Stimulated activated CD8-positive, alpha-beta memory T cell treated with anti-CD3 and anti-CD28 coated beads, Interleukin-4, amount 100 ng/mL, for 1 hour (primary cell): Measurements from ENCODE around the gene RBFA.
A peak's percentile ranks its signal among the peaks of the same experiment; 100 is the strongest.

Source experiments
- DNase-seq, 2 donors: peaks; one replicate each; pipeline ENCODE4 v3.0.0-alpha.2; 2020; ENCODE audit warnings: low read depth in 2 of 2, low spot score in 1 of 2

Gene RBFA

DNA sequence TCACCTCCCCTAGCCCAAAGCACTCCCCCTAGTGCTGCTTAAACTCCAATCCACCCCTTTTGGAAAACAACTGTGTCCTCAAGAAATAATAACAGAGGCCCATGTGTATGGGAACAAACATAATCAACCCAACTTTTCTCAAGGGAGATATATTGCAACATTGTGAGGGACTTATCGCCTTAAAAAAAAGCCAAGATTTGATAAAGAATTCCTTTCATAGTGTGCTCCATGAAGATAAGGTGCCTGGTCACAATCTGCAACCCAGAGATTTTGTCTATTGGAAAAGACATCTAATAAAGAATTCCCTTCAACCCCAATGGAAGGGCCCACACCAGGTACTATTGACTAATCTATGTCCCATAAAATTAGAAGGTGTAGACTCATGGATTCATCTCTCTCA, 4.5 kb upstream of the RBFA start:
- DNase-seq = no peak

DNA sequence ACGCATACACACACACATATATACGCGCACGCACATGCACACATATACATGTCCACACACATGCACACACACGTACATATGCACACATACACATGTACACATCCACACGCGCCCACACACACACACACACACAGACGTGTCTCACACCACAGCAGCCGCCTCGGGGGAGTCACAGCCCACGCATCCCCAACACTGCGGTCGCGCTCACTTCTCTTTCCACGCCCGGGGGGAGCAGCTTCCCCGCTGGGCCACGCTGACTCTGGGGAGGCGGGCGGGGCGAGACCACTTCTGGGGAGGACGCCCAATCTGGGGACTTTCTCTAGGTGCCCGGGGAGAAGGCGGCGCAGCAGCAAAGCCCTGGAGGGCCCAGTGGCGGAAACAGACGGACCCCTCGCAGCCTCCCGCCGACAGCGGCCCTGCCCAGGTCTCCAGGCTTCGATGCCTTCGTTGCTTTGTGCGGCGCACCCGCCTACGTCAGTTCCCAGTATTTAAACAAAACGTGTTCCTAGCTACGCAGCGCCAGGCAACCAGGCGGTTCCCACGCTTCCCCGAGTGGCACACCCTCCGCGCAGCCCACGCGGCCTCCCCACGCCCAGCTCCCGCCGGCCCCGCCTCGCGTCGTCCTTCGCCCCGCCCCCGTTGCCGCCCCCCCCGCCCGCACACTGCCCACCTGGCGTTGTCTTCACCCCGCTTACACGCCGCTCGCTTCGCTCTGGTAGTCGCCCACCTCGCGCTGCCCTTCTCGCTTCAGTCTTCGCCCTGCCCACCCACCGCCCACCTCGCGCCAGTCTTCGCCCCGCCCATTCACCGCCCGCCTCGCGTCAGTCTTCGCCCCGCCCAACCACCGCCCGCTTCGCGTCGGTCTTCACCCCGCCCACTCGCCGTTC, 810 bp upstream of the RBFA start:
- peak; percentile 27 to 55 for DNase-seq

DNA sequence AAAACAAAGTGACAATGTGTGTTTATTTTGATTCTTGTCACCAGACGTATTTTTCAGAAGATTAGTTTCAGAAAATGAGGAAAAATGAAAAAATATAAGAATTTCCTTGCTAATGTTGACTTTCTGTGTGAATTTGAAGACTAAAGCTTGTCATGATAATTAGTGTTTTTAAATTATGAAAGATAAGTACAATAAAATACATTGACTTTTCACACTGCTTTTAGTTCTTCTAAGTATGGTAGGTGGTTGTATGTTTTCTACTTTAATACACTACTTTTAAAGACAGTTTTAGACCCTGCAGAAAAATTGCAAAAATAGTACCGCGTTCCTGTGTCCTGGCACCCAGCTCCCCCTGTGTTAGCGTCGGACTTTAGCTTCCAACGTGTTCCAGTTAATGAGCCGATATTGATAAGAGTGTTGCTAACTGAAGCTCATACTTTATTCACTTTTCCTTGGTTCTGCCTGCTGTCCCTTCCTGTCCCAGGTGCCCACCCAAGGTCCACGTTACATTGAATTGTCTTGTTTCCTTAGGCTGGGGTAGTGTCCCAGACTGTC, 695 bp downstream of the RBFA start:
- no peak for DNase-seq

DNA sequence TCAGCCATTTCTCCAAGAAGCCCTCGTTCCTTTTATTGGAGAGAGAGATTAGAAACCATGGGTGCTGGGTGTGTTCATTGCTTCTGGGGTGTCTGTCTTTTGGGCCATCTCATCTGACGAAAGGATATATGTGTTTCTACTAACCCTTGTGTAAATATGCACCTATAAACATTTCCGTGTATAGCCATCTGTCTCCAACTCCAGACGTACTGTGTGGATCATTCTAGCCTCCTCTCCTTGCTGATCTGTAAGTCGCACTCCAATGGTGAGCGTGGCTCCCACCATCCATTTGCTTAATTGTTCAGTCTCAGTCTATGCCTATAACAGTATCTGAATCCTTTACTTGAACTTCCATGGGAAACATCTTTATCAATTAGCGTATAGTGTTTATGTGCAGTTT, 1.8 kb downstream of the RBFA start:
- DNase-seq = no peak

DNA sequence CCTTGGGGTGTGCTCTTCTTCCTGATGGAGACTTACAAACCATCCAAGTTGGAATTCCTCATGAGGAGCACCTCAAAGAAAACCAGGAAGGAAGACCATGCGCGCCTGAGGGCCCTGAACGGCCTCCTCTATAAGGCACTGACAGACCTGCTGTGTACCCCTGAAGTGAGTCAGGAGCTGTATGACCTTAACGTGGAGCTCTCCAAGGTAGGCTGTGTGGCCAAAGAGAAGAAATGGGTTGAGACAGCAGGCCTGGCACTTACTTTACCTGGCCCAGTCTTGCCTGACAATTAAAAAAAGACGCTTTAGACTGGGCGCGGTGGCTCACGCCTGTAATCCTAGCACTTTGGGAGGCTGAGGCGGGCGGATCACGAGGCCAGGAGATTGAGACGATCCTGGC, 3.1 kb downstream of the RBFA start:
- DNase-seq = no peak

DNA sequence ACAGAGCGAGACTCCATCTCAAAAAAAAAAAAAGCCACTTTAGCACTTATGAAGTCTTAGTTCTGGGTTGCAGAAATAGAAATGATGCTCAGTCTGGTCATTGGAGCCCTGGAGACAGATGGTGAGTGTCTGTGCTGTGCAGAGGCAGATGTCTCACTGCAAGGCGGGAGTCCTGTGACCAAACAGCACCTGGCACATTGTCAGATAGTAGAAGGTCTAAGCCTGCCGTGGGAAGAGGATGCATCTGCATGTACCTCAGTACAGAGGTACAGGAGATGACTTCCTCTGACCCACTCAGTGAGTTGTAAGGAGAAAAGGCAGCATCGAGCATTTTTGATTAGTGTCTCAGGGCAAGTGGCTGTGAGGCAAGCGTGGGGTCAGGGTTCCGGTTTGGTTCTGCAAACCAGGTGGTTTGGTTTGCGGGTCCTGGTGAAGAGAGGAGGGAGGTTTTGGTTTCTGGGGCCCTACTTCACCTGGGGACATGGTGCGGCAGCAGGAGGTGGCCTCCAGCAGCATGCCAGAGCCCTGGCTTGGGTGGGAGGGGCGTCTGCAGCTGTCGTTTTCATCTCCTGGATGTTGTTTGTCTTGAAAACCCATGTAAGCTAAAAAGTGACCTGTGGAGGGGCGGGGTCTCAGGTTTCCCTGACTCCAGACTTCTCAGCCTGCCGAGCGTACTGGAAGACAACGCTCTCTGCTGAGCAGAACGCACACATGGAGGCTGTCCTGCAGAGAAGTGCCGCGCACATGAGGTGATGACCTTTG, 3.8 kb downstream of the RBFA start:
- no peak for DNase-seq

DNA sequence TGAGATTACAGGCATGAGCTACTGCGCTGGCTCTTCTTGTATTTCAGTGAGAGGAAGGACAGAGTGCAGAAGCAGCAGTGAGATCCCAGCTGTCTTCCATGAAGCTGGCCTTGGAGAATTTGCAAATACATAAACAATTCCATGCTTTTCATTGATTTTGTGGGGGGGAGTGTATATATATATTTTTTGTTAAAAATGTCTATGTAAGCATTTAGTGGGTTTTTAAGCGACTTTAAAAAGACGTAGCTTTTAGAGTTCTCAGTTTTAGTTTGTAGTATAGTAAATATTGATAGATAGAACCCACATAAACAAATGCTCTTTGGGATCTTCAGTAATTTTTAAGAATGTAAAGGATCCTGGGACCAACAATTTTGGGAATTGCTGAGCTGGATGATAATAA, 6.3 kb downstream of the RBFA start:
- DNase-seq = no peak

DNA sequence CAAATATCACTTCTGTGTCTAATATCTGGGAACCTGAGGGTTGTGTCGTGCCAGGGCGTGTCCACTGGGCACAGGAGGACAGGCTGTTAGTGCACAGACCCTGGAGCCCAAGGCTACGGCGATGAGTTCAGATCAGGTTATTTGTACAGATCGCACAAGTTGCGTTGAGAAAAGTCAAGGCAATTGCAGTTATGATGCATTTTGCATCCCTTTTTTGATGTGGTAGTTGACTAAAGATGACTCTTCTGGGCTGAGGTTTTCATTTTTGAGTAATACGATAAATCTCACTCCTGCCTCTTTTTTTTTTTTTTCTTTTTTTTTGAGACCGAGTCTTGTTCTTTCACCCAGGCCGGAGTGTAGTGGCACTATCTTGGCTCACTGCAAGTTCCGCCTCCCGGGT, 7.2 kb downstream of the RBFA start:
- DNase-seq = no peak

DNA sequence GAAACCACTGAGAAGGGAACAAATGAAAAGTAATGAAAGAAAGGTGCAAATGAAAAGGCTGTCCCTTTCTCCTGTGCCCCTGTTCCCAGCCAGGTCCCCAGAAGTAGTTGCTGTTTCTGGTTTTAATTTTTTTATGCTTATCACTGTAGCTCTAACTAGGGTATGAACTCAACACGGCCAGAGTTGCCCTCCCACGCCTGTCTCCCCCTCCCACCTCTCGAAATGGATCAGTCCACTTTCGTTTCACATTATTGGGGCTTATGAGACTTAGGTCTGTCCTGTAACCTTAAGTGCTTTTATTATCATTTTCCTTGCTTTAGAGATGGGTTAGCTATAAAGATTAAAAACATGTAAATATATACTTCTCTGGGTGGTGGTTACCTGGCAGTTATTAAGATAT, 8.6 kb downstream of the RBFA start:
- no peak for DNase-seq

DNA sequence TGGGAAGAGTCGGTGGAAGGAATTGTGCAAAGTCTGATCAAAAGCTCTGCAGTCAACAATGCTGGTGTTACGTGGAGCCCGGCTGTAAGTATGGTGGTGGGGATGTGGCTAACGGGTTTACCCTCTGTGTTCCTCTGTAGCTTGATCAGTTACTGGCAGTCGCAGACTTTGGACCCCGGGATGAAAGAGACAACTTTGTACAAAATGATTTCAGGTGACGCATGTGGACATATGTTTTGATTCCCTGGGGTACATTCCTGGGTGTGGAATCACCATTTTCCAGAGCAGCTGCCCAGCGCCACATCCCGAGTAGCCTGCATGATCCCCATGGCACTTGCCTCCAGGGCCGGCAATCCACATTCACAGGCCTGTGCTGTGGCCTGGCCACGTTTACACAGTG, 9.8 kb downstream of the RBFA start:
- no peak for DNase-seq

DNA sequence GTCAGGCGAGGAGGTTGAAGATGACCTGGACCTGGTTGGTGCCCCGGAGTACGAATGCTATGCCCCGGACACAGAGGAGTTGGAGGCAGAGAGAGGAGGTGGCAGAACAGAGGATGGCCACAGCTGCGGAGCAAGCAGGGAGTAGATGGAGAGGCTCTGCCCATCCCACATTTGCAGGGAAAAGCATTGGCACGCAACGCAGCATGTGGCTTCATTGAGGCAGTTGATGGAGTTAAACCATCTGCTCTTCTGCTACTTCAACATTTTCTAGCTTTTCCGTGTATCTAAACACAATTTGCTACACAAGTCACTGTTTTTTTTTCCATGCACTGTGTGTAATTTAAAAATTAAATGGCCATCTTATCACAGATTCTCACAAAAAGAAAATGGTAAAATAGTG, 11.8 kb downstream of the RBFA start:
- DNase-seq = no peak

DNA sequence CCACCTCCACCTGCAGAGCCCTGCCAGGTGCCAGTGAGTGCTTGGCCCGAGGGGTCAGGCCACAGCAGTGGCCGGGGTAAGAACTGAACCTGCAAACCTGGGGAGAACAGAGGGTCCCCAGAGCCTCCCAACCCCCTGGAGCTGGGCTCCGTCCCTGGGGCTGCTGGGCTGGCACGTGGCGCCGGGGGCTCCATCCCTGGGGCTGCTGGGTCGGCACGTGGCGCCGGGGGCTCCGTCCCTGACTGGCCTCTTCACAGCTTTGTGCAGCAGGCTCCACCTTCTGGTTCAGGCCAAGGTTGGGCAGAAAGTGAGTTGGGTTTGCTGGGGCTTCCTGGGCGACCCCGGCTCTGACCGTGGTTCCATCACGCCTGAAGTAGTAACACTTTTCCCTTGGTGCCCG, 12.2 kb downstream of the RBFA start:
- DNase-seq = no peak

DNA sequence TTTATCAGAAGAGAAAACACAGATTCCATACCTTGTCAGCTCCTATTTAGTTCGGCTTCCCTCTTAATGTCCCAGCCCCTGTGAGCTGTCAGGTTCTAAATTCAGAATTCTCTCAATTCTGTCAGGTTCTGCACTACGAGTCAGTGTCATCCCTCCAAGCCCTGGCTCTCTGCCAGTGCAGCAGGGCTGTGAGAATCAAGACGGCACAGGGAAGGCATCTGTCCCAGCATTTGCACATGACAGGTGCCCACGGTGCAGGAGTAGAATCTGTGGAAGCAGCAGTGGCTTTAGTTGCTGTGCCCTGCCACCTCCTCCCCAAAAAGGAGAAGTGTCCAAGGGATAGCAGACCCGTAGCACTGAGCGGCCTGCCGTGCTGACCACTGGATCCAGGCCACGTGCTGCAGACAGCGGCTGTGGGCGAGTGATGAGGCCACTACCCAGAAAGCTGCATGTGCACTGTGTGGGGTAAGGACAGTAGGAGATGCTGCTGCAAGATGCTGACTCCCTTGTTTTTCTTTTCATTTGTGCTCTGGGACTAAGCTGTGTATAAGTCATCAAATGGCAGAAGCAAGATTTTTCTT, 12.8 kb downstream of the RBFA start:
- DNase-seq = no peak

DNA sequence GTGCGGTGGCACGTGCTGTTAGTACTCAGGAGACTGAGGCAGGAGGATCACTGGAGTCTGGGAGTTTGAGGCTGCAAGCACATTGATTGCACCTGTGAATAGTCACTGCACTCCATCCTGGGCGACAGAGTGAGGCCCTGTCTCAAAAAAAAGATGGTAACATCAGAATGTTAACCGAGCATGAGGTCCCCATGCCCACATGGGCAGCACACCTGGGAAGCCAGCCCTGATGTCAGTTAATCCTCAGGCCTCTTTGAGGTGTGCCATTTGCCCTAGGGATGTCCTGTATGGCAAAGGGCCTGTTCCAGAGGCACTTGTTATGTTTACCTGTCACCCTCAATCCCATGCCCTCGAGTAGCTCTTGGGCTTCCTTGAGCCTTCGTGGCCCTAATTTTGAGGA, 16.6 kb downstream of the RBFA start:
- no peak for DNase-seq

DNA sequence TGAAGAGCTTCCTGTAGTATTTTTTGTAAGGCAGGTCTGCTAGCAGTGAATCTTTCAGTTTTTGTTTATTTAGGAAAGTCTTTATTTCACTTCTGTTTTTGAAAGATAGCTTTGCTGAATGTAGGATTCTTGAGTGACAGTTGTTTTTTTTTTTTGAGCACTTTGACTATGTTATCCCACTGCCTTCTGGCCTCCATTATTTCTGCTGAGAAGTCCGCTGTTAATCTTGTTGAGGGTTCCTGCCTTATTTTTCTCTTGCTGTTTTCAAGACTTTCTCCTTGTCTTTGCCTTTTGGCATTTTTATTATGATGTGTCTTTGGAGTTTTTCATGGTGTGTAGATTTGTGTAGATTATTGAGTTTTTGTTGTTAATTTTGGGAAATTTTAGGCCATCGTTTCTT, 21.9 kb downstream of the RBFA start:
- no peak for DNase-seq

DNA sequence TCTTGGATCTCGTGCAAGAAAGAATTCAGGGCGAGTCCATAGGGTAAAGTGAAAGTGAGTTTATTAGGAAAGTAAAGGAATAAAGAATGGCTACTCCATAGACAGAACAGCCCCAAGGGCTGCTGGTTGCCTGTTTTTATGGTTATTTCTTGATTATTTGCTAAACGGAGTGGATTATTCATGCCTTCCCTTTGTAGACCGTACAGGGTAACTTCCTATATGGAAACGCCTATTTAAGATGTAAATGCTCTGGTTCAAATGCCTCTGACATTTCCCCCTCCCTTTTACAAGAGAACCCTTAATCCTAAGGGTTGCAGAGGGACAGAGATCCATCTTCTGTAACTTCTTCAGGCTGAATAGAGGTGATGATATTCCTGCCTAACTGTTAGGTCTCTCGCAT, 25.7 kb downstream of the RBFA start:
- DNase-seq = no peak

DNA sequence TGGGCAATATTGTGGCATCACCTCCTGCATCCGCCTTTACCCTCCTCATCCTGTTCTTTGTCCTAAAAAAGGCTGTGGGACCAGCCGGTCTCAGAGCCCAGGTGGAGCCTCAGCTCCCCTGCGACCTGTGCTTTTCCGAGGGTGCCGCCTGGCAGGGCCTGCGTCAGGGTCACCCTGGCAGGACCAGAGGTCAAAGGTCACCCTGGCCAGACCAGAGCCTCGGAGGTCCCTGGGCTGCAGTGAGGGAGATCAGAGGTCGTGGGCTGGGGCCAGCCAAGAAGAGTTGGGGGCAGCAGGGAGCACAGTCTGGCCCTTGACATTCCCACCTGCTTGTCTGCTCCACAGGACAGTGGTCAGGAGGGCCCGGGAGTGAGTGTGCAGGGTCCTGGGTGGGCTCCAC, 31.5 kb downstream of the RBFA start:
- no peak for DNase-seq

DNA sequence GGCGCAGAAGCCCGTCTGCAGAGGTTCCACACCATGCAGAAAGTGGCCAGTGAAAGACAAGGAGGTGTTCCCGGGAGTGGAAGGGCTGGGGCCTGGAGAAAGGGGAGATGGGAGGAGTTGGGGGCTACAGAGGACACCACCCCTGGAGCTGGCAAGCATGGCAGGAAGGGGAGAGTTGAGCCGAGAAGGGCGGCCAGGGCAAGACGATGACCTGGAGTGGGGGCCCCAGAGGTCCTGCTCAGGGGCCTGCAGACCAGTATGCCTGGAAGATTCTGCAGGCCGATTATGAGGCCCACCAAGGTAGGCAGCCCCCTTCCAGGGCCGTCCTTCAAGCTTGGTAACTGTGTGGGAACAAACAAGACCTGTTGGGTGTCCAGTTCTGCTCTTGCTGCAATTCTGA, 33.1 kb downstream of the RBFA start:
- DNase-seq = no peak

DNA sequence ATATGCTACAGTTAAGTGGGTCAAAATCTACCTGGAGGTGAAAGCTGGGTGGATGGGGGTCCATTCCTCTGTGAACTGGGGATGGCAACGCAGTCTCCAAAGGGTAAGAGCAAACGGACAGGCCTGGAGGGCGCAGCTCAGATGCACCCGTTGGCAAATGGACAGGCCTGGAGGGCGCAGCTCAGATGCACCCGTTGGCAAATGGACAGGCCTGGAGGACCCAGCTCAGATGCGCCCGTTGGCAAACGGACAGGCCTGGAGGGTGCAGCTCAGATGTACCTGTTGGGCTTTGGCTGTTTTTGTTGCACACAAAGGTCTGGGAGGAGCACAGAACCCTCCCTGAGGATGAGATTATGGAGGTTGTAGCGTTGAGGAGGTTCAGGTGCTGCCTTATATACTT, 33.7 kb downstream of the RBFA start:
- DNase-seq = no peak

DNA sequence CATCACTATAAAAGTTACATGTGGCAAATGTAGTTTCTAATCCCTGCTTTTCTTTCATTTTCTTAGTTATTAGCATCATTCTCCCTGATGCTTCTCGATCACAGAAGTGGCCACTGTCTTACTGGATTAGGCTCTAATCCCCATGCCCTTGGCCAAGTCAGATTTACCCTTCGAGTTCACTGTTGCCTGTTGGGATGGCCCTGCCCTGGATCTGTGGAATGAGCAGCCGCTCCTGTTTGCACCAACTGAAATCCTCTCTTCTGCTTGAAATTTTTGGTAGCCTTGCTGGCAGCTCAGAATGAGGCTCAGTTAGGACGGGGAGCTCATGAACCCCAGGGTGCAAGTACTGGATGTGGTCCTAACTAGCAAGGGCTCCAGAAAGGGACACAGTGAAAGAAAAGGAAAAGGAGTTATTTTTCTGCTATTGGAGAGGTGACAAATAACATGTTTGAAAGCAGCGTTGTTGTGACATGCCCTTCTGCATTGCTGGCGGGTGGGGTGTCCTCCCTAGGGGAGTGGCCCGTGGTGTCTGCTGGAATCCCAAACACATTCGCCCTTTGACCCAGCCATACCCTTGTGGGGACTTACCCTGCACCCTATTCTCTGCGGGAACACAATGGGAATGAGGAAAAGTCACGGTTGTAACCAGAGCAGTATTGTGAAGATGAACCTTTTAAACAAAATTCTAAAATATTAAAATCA, 34.5 kb downstream of the RBFA start:
- DNase-seq = no peak

DNA sequence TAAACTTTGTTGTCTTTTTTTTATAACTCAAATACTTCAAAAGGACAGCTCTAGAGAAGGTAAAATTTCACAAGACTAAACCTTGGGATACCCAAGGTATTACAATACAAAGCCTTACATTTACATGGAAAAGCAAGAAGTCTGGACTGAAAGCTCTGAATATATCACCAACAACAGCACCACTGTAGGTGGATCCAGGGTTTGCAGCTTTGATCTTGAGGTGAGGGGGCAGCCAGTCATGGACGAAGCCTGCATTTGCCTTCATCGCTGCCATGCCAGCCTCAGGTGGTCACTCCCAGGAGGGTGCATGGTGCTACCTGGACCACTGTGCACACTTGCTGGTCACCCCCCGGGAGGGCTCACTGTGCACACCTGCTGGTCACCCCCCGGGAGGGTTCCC, 36.6 kb downstream of the RBFA start:
- no peak for DNase-seq
